Measurements from ENCODE around the gene C18orf63. TPM values are rescaled to one million over a fixed set of nuclear protein-coding genes. Genes with fewer than 3 reads are reported as not detected.
A peak's percentile ranks its signal among the peaks of the same experiment; 100 is the strongest.

C18orf63 gene
- total RNA-seq, result not detected
- long read RNA-seq, result 0 reads

DNA sequence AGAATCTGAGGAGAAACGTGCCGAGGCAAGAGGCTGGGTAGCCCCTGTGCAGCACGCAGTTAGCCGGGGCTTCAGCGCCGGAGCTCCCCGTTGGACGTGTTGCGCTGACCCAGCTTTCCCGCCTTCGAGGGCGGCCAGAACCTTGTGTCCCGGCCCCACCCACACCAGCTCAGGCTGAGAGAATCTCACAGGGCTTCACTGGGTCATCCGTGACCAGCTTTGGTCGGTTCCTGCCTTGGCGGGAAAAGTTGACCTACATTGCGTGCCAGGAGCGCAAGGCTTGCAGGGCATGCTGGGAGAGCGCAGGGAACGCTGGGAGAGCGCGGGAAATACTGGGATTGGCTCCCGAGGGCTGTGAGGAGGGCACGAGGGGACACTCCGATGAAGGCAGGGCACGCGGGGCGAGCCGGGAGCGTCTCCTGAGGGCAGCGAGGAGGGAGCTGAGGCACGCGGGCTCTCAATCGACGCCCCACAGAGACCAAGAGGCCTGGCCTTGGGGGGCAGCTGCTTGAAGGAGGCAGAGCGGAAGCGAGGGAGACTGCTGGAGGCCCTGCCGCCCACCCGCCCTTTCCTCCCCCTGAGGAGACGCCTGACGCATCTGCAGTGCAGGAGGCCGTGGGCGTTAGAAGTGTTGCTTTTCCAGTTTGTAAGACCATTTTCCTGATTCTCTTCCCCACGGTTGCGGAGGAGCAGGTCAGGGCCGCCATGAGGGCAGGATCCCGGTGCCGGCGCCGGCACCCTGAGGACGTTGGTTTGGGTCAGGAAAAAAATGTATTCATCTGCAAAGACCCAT, at the start of gene C18orf63:
Gene C18orf63, plus strand, starts transcription at position 376 of the 793 bp plus-strand sequence. CDS start 2,027 bp downstream, outside the sequence.
- ATAC-seq (ENCODE audit: poor library complexity), result no peak
- intact Hi-C loops (cut with DNase I), result no loop called here
- DNase-seq, result no peak

DNA sequence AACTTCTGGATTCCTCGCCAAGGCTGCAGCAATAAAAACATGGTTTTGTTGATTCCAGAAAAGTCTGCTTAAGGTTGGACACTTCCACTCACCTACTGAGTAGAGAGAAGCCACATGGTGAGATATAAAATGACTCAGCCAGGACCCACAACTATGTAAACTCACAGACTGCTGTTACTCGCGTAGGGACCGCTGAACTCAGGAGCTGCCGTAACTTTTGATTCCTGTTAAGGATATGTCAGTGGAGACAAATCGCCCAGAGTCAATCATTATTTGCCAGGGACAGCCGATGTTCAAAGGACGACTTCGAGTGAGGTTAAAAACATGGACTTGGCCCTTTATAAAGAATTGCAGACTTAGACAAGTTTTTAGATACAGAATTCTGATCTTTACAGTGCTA, 49.5 kb upstream of the C18orf63 start:
- intact Hi-C loops (cut with DNase I), result no loop called here
- ATAC-seq (ENCODE audit: poor library complexity), result no peak
- no peak for DNase-seq

DNA sequence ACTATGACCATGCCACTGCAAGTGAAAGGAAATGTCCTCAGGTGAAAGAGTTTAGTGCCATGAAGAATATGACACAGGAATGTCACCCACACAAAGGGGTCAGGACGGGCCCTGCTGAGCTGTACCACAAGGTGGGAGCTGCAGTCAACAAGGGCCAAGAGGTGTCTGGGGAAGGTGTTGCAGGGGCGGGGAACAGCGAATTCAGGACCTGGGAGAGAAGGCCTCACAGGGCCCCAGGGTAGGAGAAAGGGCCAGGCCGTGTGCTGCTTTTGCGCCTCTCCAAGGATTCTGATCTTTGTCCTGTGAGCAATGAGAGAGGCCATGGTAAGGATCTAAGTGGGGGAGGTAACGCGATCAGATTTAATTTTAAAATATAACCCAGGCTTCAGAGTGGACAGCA, 47.5 kb upstream of the C18orf63 start:
- DNase-seq (no peak), ATAC-seq (ENCODE audit: poor library complexity) (no peak)
- intact Hi-C loops (cut with DNase I), result no loop called here

DNA sequence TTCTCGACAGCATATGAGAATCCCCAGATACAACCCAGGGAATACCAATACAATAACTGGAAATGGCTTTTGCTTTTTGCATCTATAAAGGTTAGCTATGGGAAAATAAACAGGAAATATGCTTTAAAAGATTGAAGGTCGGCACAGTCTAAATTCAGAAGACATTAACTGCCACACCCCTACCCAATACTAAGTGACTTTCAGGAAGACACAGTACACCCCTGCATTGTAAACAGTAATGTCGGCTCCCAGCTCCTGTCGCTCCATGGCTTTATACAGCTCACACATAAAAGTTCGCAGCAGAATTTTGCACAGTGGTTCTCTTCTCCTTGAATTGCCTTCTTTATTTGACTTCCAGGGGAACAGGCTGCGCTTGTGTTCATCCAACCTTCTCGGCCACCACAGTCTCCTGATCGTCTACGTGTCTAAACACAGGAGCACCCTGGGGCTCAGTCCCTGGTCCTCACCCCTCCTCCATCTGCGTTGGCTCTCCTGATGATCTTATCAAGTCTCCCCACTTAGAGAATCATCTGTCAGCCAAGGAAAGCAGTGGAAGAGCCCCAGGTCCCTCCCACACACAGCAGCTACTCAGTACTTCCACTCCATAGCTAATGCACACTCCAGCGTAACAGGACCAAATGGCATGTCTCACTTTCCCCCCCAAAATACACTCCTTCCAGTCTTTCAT, 46.6 kb upstream of the C18orf63 start:
- DNase-seq (no peak), ATAC-seq (ENCODE audit: poor library complexity) (peak; percentile 83)
- intact Hi-C loops (cut with DNase I), result no loop called here

GRCh38 chr18:74271635-74272034, 44.0 kb upstream of the C18orf63 start:
- ATAC-seq (ENCODE audit: poor library complexity), result no peak
- intact Hi-C loops (cut with DNase I), result no loop called here

DNA sequence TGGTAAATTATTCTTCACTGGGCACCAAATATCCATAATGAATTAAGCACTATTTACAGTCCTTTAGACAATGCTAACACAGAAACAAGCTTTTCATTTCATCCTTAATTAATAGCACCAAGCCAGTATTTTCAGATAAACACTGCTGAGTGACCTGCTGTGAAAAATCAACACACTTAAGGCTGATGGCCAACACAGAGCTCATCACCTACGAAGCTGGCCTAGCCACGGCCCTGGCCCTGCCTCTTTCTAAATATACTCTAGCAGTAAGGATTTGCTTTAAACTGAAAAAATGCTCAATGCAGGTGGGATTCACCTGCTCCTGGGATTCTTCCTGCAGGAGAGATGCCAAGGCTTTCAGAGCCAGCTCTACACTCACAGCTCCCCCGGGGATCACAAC, 42.2 kb upstream of the C18orf63 start:
- no peak for ATAC-seq (ENCODE audit: poor library complexity)
- intact Hi-C loops (cut with DNase I), result no loop called here
- no peak for DNase-seq

More at GRCh38 chr18:74271635-74272034, 44.0 kb upstream of the C18orf63 start:
- DNase-seq, result no peak

DNA sequence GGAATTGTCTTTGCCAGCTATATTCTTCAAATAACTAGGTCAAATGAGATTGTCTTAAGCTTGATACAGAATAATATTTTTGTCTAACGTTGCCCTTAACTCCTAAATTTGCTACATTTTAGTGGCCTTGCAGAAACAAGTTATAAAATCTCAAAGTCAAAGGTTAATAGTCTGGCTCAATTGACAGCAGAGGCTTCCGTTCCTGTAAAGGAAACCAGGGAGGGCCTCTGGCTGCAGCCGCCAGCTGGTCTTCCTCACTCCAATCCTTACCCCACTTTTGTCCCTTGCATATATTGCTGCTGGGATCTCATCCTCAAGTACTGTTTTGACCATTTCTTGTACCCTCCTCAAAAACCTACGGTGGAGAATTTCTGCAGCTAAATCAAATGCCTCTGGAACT, 40.9 kb upstream of the C18orf63 start:
- no peak for DNase-seq
- intact Hi-C loops (cut with DNase I), result no loop called here
- no peak for ATAC-seq (ENCODE audit: poor library complexity)

DNA sequence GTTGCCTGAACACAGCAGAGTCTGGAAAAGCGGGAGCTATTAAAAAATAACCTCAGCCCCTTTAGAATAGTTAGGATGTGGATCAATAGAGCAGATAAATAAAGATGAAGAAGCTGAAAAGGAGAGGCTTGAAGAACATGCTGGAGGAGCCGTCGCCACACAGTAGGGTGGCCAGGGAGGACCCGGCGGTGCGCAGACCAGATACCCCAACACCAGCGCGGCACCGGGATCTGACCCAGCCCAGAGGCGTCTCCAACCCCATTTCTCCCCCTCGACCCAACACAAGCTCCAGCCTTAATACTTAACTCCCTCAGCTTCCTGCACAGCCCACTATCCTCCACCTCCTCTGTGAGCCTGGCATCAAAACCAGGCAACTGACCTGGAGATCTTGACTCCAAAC, 39.9 kb upstream of the C18orf63 start:
- DNase-seq (no peak), ATAC-seq (ENCODE audit: poor library complexity) (no peak)
- intact Hi-C loops (cut with DNase I), result no loop called here

- intact Hi-C loops (cut with DNase I), result no loop called here
- no peak for DNase-seq
- ATAC-seq (ENCODE audit: poor library complexity), result peak; percentile 48
These were observed 39.0 kb upstream of the C18orf63 start for GRCh38 chr18:74276609-74277008.

- ATAC-seq (ENCODE audit: poor library complexity) (no peak), DNase-seq (no peak)
- intact Hi-C loops (cut with DNase I), result no loop called here
These were observed 38.3 kb upstream of the C18orf63 start for GRCh38 chr18:74277296-74277695.

GRCh38 chr18:74278058-74278457, 37.6 kb upstream of the C18orf63 start:
- intact Hi-C loops (cut with DNase I), result no loop called here
- ATAC-seq (ENCODE audit: poor library complexity) (peak; percentile 47), DNase-seq (peak; percentile 68)

- DNase-seq (no peak), ATAC-seq (ENCODE audit: poor library complexity) (no peak)
- intact Hi-C loops (cut with DNase I), result no loop called here
These were observed 36.7 kb upstream of the C18orf63 start for GRCh38 chr18:74278983-74279382.

GRCh38 chr18:74281011-74281979, 34.3 kb upstream of the C18orf63 start:
- intact Hi-C loops (cut with DNase I), result no loop called here
- ATAC-seq (ENCODE audit: poor library complexity), result no peak
- no peak for DNase-seq

DNA sequence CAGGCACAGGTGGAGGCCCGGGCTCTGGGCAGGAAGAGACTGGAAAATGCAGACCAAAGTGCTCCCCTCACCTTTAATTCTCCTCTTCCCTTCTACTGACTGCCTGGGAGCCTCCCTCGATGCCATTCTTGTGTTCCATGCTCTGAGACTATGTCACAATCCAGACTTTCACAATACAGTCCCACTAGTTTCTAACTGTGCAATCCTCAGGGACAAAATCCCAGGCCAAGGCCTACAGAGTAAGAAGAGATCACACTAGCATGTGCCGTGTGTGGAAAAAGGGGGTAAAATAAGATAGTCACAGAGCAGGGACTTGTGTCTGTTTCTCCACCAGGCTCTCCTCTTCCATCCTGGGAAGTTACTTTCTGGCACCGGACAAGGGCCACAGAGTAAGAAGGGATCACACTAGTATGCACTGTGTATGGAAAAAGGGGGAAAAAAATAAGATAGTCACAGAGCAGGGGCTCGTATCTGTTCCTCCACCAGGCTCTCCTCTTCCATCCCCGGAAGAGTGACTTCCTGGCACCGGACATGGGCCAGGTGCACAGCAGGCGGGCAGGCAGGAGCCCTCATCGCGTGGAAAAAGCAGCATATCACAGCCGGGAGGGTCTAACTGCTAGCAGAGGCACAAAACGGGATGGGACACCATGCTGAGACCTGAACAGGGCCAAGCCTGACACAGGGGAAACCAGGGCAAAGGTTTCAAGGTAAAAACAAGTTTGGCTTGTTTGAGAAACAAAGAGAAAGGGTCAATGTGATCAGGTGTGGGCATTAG, 33.5 kb upstream of the C18orf63 start:
- intact Hi-C loops (cut with DNase I), result no loop called here
- DNase-seq, result no peak
- ATAC-seq (ENCODE audit: poor library complexity), result peak; percentile 55

- ATAC-seq (ENCODE audit: poor library complexity) (no peak), DNase-seq (no peak)
- intact Hi-C loops (cut with DNase I), result no loop called here
These were observed 32.7 kb upstream of the C18orf63 start for GRCh38 chr18:74282755-74283554.

- DNase-seq, result no peak
- intact Hi-C loops (cut with DNase I), result no loop called here
These were observed 32.0 kb upstream of the C18orf63 start for GRCh38 chr18:74283646-74284045.

GRCh38 chr18:74284191-74284979, 31.3 kb upstream of the C18orf63 start:
- intact Hi-C loops (cut with DNase I), result no loop called here
- DNase-seq (peak; percentile 57), ATAC-seq (ENCODE audit: poor library complexity) (peak; percentile 76)

More at GRCh38 chr18:74283646-74284045, 32.0 kb upstream of the C18orf63 start:
- no peak for ATAC-seq (ENCODE audit: poor library complexity)
